AG04449 (cell line): Measurements from ENCODE around the gene PPFIBP2.

Source experiments
- CTCF ChIA-PET: fragments of 350-600 bp; formaldehyde crosslinking; extraction: SDS; loops from one replicate; lab custom pipeline; 2021; ENCODE audit warnings: antibody characterized with exemption; lab: Yijun Ruan, JAX
- POLR2A ChIA-PET: fragments of 400-600, 350-600 bp; formaldehyde crosslinking; extraction: SDS; loops from one replicate; lab custom pipeline; 2020; ENCODE audit warnings: antibody characterized with exemption, inconsistent platforms; lab: Yijun Ruan, JAX
- DNase-seq: peaks from one replicate; pipeline ENCODE4 v3.0.0-alpha.2; 2010; ENCODE audit warnings: low read depth, low spot score
- H3K4me3 ChIP-seq: 2 replicates; pipeline ENCODE4 v1.5.1; 2011; ENCODE audit warnings: low read depth, mild to moderate bottlenecking, control low read depth, low read length
- TF ChIP-seq, protein P1 (sequence below): IDR thresholded peaks from one replicate; pipeline ENCODE4 v1.5.1; 2011; ENCODE audit warnings: mild to moderate bottlenecking, moderate library complexity, low read length, control low read depth, inconsistent platforms; ENCODE audit not compliant: insufficient read depth; ENCODE audit errors: missing control alignments

Gene PPFIBP2

DNA sequence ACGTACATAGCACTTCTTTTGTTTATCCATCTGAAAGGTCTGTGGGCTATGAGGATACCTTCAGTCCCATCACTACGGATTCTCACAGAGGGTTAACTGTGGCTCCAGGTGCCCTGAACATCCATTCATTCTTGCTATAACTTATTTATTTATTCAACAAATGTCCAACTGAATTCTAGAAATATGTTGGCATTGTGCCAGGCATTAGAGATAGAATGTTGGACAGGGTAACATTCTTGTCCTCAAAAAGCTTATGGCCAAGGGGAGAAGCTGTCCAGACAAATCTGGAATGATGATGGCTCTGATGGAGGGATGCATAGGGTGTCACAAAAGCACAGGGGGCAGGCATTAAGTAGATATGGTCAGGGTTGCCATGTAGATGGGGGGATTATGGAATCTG lies 20.1 kb upstream of the PPFIBP2 start:
- TF ChIP-seq, protein P1, sequence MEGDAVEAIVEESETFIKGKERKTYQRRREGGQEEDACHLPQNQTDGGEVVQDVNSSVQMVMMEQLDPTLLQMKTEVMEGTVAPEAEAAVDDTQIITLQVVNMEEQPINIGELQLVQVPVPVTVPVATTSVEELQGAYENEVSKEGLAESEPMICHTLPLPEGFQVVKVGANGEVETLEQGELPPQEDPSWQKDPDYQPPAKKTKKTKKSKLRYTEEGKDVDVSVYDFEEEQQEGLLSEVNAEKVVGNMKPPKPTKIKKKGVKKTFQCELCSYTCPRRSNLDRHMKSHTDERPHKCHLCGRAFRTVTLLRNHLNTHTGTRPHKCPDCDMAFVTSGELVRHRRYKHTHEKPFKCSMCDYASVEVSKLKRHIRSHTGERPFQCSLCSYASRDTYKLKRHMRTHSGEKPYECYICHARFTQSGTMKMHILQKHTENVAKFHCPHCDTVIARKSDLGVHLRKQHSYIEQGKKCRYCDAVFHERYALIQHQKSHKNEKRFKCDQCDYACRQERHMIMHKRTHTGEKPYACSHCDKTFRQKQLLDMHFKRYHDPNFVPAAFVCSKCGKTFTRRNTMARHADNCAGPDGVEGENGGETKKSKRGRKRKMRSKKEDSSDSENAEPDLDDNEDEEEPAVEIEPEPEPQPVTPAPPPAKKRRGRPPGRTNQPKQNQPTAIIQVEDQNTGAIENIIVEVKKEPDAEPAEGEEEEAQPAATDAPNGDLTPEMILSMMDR, result no peak
- no peak overlapping the region for H3K4me3 ChIP-seq
- ChIA-PET CTCF (no interaction called here), POLR2A (no interaction called here)
- DNase-seq, result no peak

DNA sequence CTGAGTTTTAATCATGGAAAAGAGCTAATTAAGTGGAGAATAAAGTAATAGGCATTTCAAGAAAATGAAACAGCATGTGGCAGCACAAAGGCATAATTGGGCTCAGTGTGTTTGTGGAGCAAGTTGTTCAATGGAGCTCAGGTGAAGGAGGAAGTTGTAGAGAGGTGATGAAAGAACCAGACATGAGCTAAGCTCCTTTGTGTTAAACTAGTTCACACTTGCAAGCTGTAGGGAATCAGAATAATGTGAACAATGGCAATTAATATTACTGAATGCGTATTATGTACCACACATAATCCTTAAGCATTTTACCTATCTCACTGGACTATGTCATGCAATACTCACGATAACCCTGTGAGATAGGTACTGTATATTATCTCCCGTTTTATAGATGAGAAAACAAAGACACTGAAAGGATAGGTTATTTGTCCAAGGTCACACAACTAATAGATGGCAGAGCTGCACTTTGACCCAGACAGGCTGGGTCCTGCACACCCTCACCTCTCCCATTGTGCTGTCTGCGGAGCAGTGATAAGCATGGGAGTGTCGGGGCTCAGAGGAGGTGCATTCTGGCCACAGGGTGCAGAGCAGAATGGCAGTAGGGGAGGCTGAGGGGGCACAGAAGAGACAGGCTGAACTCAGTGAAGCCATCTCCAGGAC lies 19.6 kb upstream of the PPFIBP2 start:
- CTCF ChIA-PET, result interaction anchor here (1.8 kb wide), 1 partner anchor 19 kb away, joined by 7 read pairs; the partner anchor contains the start of gene PPFIBP2
- POLR2A ChIA-PET, result no interaction called here

DNA sequence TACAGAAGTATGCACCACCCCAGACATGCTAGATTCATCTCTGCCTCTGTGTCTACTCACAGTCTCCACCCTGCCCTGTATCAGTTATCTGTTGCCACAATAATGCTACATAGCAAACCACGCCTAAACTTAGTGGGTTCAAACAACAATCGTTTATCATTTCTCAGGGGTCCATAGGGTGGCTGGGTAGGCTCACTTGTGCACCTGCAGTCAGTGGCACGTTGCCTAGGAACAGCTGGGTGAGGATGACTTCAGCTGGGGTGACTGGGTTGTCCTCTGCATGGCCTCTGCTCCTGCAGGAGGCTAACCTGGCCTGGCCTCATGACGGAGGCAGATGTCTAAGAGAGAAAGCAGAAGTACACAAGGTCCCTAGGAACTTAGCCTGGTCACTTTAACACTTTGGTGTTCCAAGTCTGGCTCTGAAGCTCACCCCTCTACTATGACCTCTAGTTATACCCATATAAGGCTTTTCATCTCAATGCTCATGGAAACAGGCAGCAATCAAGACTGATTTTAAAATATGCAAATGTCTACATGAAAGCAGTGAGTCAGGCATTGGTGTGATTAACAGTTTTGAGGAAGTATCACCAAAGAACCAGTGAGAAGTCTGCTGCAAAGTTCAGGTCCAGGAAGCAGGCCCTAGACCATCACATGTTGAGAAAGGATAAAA lies 17.8 kb upstream of the PPFIBP2 start:
- TF ChIP-seq, protein P1, result no peak
- ChIA-PET POLR2A (no interaction called here), CTCF (interaction anchor here (1.8 kb wide), 1 partner anchor 17 kb away, joined by 7 read pairs; the partner anchor contains the start of gene PPFIBP2)
- no peak overlapping the region for H3K4me3 ChIP-seq
- DNase-seq, result no peak

More for the DNA sequence above, 19.6 kb upstream of the PPFIBP2 start:
- H3K4me3 ChIP-seq, result no peak overlapping the region
- TF ChIP-seq, protein P1, result no peak
- no peak for DNase-seq

DNA sequence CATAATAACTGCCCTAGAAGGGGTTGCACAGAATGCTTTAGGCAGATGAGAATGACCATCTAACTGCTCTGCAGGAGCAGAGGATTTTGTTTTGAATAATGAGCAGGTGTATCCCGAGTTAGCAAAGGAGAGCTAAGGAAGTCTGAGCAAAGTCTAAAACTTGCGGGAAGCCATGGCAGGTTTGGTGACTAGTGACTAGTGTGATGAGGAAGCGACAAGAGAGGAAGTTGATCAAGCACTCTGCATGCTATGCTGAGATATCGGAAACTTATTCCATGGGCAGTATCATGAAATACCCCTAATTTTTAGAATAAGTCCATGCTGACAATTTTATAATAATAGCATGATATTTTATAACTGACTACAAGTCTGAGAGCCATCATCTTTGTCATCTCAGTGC lies 15.6 kb upstream of the PPFIBP2 start:
- ChIA-PET CTCF (no interaction called here), POLR2A (no interaction called here)
- no peak overlapping the region for H3K4me3 ChIP-seq
- no peak for DNase-seq
- TF ChIP-seq, protein P1, result no peak

DNA sequence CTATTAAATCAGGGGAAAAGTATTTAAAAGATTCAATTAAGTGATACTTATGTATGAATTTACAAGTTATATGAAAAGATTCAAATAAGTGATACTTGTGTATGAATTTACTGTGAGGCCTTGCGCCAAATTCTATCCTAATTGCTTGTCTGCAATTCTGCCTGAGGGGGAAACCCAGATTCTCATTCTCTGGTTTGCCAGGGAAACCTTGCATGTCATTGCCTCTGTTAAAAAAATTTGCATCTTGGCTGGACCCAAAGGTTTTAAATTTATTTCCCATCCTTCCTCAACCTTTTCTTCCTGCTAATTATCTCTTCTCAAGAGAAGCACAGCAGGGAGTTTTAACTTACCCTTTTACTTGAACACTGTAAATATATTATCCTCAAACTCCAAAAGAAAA lies 14.7 kb upstream of the PPFIBP2 start:
- H3K4me3 ChIP-seq, result no peak overlapping the region
- ChIA-PET CTCF (no interaction called here), POLR2A (no interaction called here)
- DNase-seq, result no peak
- TF ChIP-seq, protein P1, result no peak

DNA sequence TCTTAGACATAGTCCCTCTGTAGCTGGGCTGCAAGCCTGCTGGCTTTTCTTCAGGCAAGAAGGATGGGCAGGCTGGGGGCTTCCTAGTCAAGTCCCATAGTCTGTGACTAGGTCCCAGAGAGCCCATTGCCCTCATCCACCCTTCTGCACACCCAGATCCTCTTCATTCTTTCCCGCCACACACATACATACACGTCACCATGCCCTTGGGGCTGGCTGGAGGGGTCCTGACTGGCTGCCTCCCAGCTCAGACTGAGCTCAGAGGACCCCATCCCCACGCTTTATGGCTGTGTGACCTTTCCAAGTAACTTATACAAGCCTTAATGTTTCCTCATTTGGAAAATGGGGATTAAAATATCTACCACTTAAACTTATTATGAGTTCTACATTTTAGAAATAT lies 13.5 kb upstream of the PPFIBP2 start:
- no peak for DNase-seq
- H3K4me3 ChIP-seq, result no peak overlapping the region
- ChIA-PET POLR2A (no interaction called here), CTCF (interaction anchor here (1.1 to 2.1 kb wide), 3 partner anchors 12 to 191 kb away, joined by 4 to 8 read pairs (median 5); no protein-coding TSS in a partner anchor)
- TF ChIP-seq, protein P1, result no peak
